ENCODE data around the gene STAT2.

DNA sequence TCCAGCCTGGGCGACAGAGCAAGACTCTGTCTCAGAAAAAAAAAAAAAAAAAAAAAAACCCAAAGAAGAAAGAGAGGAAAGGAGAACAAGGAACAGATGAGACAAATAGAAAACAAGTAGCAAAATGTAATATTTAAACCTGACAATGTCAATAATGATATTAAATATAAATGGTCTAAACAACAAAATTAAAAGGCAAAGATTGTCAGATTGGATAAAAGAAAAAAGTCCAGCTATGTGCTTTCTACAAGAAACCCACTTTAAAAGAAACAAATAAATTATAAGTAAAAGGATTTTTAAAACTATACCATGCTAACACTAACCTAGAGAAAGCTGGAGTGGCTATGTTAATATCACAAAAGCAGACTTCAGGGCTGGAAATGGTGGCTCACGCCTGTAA lies 32.4 kb upstream of the STAT2 start:
- no peak for TF ChIP-seq EZH2 (IDR thresholded peaks at IDR 0.05)
- TF ChIP-seq POLR2AphosphoS5 (IDR thresholded peaks at IDR 0.05; ENCODE audit: borderline replicate concordance, low read depth, low read length) = no peak
- no peak for TF ChIP-seq FOXP2 (optimal IDR thresholded peaks at IDR 0.05; ENCODE audit: control extremely low read depth, extremely low read length, insufficient read depth)

Data from SK-N-MC (cell line).